ENCODE measurements around the gene SLC7A14.

Gene SLC7A14

DNA sequence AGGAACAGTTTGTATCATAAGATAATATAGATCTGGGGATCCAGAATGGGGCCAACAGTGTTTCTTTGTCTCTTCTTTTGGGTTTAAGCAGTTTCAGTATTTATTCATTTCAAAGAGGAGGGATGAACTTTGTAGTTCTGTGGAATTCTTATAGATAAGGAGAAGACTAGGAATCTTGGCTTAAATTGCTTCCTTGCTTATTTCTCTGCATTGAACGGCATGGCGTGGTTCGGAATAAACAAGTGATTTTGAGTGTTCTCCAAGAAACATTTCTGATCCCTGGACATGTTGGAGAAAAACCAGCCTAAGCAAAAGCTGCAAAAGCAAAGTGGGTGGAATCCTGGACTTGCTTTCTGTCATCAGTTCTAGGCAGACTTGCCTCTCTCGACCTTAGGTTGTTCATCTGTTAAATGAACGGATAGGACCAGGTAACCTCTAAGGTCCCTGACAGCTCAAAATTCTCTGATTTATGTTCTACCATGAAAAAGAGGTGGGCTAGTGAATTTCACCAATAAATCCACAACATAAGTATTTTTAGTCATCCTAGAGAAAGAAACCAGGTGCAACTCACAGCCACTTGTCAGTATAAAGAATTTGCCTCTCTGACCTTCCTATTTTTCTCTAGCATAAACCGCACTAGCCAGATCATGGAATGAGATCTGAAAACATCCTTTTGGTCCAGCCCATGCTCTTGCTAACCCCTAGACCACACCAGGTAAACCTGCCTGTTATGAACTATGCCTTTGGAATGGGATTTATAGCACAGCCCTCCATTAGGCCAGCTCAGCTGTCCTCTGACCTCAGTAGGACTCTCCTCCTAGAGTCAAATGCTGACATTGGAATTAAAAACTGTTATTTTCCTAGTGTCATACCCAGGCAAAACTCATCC, 88.4 kb downstream of the SLC7A14 start:
- DNase-seq (ENCODE audit: low read depth, low spot score): no peak

DNA sequence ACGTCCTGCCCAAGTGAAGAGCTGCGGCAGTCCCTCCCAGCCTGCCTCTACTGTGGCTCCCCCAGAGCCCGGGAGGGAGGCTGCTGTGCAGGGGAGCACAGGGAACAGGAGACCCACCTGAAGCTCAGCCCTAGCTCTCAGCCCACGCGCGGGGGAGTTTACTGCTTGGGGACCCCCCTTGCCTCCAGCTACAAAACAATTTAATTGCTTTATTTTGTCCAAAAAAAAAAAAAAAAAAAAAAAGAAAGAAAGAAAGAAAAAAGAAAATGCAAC, 89.1 kb downstream of the SLC7A14 start:
- no peak for DNase-seq (ENCODE audit: low read depth, low spot score)

DNA sequence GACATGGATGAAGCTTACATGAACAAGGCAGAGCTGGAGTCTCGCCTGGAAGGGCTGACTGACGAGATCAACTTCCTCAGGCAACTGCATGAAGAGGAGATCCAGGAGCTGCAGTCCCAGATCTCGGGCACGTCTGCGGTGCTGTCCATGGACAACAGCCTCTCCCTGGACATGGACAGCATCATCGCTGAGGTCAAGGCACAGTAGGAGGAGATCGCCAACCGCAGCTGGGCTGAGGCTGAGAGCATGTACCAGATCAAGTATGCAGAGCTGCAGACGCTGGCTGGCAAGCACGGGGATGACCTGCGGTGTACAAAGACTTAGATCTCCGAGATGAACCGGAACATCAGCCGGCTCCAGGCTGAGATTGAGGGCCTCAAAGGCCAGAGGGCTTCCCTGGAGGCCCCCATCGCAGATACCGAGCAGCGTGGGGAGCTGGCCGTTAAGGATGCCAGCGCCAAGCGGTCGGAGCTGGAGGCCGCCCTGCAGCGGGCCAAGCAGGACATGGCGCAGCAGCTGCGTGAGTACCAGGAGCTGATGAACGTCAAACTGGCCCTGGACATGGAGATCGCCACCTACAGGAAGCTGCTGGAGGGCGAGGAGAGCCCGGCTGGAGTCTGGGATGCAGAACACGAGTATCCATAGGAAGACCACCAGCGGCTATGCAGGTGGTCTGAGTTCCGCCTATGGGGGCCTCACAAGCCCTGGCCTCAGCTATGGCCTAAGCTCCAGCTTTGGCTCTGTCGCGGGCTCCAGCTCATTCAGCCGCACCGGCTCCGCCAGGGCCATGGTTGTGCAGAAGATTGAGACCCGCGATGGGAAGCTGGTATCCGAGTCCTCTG, 89.6 kb downstream of the SLC7A14 start:
- DNase-seq (ENCODE audit: low read depth, low spot score): no peak

DNA sequence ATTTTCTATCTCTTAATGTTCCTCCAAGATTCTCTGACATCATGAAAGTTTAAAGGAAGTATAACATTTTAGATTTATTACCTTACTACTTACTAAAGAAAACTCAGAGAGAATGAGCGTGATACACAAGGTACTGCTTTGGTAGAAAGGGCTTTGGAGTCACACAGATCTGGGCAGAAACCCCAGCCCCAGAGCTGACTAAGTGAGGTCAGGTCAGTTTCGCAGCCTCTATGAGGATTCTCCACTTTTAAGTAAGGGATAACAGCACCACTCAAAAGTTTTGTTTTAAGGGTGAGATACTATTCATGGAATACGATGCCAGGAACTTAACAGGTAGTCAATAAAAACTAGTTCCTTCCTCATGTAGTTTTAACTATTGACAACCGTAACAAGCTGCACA, 91.1 kb downstream of the SLC7A14 start:
- no peak for DNase-seq (ENCODE audit: low read depth, low spot score)

DNA sequence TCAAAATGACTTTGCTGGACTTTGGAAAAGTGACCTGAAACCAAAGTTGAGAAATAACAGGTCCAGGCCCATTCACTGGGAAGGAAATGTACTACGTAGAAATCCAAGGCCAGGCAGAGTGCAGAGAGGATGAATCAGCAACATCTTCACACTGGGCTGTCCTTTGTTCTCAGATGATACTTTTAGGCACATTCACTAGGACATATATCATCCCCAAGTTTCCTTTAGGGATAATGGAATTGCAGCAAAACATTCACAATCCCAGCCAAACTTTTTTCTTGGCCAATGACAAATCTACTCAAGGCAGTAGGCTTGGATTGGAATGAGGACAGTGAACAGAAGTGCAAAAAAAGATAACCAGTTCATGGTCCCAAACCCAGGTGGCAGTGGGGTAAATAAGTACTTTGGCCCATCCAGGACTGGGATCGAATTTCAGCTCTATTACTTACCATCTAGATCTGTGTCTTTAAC, 92.1 kb downstream of the SLC7A14 start:
- DNase-seq (ENCODE audit: low read depth, low spot score): no peak

DNA sequence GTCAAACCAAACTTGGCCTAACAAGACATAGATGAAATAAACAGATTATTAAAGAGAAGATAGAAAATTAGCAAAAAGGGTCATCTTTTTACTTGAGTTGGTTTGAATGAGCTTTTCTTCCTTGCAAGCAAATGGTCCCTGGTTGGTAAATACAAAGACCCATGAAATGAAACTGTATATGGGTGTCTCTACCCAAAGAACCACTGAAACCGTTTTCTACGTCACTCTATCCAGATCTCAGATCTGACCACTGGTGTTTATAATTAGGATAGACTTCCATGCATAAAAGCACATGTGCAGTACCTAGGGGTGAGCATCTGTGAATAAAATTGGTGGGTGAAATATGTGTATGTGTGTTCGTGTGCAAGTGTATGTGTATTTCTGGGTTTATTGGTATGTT, 94.0 kb downstream of the SLC7A14 start:
- DNase-seq (ENCODE audit: low read depth, low spot score): no peak

DNA sequence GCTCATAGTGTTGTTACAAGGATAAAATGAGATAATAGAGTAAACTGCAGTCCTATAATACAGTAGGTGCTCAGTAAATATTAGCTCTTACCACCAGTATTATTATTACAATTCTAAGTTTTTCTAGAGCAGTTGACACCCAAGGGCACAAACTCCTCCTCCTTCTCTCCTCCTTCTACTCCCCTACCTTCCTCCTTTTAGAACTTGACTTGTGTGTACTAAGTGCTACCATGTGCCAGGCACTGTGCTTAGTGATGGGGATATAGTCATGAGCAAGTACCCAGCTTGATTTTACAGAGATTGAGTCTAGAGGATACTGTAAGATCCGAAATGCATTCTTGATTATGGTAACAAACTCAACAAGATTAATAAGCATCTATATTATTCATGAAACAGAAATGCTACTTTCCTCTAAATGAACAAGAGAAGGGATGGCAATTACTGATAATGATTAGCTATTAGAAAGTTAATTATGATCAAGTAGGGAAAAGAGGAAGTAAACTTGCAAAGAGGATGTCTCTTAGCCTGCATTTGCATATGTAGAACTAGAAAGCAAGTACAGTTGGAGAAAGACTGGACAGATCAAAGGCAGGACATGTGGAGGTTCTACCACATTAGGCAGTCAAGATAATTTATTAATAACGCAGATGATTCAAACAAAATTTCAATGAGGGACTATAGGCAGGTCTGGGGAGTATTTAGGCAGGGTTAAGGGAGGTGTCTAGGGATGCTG, 94.9 kb downstream of the SLC7A14 start:
- no peak for DNase-seq (ENCODE audit: low read depth, low spot score)

DNA sequence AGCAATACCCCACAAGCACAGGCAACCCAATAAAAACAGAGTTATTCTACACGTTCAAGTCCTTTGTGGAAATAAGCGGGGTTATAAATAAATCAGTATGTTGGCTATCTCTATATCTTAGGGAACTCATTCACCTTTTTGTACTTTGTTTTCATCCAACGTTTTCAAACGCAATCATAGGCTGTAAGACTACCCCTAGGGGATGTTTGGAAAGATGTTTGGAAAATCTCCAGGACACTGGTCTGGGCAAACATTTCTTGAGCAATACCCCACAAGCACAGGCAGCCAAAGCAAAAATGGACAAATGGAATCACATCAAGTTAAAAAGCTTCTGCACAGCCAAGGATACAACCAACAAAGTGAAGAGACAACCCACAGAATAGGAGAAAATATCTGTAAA, 97.1 kb downstream of the SLC7A14 start:
- DNase-seq (ENCODE audit: low read depth, low spot score): no peak

DNA sequence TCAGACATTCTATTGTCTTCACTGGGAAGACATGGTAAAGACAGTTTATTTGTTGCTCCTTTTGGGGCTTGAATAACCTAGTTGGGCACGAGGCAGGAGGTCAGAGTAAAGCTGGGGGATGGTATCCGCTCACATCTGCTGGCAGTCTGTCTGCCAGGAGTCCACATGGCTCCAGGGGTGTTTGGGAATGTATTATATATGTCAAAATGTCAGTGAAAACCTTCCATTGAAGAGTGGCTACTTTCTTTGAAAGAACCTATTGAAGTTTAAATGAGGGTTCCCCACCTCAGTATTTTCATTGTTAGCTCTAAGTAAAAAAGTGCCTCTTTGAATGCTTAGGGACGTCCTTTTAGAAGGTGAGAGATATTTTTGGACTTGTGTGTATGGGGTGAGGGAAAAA, 98.8 kb downstream of the SLC7A14 start:
- no peak for DNase-seq (ENCODE audit: low read depth, low spot score)

DNA sequence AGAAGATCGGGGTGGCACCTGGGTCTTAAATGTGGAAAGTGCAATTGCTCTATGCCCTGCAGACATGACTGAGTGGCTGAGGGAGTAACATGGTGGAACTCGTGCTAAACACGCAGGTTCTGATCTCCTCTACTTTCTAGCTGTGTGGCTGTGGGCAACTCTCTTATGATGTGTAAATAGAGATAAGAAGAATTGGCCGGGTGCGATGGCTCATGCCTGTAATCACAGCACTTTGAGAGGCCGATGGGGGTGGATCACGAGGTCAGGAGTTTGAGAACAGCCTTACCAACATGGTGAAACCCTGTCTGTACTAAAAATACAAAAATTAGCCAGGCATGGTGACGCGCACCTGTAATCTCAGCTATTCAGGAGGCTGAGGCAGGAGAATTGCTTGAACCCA, 99.5 kb downstream of the SLC7A14 start:
- DNase-seq (ENCODE audit: low read depth, low spot score): no peak

DNA sequence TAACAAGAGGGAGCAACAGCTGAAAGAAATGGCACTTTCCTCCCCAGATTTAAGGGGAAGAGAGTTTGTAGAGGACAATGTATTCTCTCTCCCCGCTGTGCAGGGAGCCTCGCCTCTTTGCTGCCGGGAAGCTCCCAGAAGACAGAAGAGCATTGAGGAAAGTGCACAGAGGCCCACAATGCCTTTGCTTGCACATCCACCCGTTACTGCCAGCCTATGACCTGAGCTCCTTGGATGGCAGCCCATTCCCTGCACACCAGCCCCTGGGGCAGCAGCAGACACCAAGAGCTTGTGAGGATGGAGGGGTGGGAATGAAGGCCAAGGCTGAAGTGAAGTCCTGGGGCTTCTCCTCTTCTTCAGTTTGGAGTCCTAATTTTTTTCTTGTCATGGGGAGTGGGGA, 100.2 kb downstream of the SLC7A14 start:
- DNase-seq (ENCODE audit: low read depth, low spot score): no peak

DNA sequence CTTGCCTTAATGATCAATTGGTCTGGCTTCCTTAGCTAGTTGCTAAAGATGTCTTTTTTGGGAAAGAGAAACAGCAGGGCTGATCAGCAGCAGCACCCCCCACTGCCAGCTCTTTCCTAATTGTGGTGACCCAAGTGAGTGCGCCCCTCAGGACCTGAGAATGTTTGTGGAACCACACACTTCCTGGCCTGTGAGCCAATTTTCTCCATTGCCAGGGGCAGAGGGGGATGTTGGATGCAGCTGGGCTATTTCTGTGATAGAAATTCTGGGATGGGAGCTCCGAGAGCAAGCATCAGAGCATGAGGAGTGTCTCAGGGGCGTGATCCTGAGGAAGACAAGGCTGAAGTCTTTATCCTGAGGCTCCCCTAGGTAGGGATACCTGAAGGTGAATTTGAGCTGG, 100.6 kb downstream of the SLC7A14 start:
- no peak for DNase-seq (ENCODE audit: low read depth, low spot score)

DNA sequence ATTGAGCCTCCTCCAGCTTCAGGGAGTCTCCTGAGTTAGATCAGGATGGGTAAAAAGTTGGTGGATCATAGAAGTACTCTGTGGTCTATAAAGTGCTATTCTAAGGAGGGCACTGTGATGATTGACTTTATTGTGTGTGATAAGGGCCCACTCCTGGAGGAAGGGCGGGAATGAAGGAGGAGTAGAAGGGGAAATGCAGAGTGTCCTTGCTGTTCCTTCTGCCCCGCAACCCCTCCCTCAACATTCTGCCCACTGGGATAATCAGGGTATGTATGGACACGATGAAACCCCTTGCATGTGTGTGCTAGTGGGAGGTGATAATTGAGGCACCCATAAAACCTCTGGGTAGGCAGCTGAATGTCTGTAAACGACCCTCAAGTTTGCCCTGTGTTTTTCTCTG, 101.0 kb downstream of the SLC7A14 start:
- no peak for DNase-seq (ENCODE audit: low read depth, low spot score)

DNA sequence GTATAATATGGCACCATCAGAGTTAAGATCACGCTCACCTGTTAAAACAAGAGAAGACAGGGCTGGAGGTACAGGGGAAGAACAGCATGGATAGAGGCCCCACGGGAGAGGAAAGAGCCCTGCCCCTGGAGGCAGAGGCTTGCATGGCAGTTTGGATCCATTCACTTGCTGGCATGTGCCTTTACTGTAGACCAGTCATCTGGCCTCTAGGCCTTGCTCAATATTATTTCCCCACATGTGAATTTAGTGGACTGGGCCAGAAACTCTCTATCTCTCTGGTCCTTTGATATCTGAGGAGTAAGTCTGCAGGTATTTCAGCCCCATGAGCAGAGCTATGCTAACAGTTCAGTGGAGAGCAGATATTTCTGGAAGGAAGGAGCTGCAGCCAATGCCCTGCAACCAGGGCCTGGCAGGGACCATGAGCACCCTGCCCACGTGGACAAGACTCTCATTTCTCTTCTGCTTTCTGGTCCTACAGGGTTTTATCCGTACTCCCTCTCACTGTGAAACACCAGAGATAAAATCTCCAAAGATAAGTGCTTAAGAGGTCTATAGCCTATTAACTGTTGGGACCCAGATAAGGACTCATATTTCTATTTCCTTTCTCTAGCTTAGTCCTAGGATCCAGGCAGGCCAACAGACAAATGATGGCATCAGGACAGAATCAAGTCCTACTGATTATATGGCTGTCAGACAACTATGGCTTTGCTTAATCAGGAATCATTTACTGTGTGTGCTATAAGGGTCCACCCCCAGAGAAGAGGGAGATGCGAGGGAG, 102.2 kb downstream of the SLC7A14 start:
- no peak for DNase-seq (ENCODE audit: low read depth, low spot score)

DNA sequence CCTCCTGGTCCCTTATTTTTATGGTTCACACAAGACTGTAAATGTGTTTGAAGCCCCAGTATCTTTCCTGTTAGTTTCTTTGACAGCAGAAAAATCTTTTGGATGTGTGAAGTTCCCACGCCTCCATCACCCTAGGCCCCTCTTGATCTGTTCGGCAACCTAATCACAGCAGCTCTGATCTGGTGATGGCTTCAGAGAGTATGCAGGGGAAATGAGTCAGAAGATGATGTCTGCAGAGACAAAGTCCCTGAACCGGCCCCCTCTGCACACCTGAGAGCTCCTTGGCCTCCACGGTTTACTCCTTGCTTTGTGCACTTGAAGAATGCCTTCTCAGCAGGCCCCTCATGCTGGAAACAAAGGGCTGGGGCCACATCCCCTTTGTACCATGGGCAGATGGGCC, 103.7 kb downstream of the SLC7A14 start:
- DNase-seq (ENCODE audit: low read depth, low spot score): no peak

DNA sequence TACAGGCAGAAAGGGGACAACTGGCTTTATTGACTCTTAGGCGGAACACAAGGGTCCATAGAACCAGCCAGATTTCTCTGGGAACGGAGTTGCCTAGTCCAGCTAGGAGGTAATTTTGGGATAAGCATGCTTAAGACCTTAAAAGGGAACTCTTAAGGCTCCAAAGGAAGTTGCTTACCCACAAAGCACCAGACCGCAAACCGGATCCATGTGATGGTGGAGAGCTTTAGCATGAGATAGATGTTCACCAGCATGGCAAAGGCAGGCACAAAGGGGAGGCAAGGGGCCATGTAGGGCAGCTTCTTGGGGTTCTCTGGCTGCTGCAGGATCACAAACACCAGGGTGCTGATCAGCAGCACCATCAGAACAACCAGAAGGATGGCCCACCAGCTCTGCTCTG, 105.8 kb downstream of the SLC7A14 start:
- no peak for DNase-seq (ENCODE audit: low read depth, low spot score)

DNA sequence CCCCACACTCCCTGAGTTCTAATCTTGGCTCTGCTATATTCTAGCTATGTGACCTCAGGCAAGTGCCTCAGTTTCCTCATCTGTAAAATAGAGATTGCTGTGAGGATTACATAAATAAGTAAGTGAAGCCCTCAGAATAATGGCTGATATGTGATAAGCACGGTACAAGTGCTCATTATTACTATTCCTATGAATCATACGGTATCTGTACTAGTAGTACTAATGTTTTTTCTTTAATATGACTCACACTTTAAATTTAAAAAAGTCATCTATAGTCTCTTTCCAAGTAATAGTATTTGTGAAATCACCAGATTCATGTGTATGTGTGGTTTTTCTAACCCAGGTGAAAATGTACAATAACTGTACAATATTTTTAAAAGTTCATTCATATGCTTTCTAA, 108.5 kb downstream of the SLC7A14 start:
- DNase-seq (ENCODE audit: low read depth, low spot score): no peak

DNA sequence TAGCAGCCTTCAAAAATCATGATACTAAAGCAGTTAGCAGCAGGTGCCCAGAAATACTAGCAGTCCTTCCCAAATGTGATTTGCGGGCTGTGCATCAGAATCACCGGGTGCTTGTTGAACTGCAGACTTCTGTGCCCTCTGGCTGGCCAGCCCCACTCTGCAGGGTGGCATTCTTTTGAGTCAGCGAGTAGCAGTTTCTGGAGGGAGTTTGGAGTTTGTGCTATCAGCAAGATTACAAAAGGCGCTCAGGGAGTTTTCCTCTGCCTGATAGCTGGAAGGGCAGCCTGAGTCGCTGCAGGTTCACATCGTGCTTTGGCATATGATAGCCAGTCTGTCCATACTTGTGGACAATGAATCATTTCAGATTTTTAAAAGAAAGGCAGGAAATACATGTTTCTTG, 109.6 kb downstream of the SLC7A14 start:
- no peak for DNase-seq (ENCODE audit: low read depth, low spot score)

DNA sequence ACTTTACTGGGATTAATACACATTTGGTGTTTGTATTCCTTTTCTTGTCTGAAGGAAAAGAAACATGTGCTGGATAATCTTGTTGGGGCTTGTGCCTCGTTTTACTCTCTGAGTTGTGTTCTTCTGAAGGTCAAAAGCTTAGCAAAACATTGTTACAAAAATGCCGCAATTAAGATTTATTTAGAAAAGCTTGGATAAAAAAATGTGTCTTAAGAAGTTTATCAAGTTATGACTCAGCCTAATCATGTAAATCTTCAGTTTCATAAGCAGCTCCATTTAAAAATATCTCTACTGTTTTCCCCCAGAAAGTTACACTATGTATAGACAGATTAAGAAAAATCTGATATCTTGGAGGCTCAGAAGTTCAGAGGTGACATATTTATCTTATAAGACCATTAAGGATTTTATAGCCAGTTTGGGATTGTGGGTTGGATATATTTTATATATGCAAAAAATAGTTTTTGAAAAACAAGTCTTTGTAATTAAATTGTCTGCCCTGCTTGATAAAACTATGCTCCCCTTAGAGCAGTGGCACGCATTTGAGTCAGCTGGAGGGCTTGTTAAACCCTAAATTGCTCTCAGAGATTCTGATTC, 110.7 kb downstream of the SLC7A14 start:
- DNase-seq (ENCODE audit: low read depth, low spot score): no peak

DNA sequence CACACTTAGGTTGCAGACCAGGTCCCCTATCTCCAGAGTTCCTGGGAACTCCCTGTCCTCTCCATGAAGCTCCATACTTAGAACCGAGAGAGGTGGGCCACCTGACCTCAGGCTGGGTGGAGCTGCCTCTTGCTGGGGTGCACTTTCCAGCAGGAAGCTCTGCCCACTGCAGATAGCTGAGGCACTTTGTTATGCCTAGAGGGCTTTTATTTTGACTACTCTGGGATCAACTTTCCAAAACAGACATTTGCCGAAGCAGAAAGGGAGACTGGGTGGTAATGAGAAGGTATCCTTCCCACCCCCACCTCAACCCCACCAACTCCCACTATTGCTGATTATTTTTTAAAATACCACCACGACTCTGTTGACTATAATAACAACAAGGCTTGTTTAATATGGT, 112.5 kb downstream of the SLC7A14 start:
- DNase-seq (ENCODE audit: low read depth, low spot score): no peak

DNA sequence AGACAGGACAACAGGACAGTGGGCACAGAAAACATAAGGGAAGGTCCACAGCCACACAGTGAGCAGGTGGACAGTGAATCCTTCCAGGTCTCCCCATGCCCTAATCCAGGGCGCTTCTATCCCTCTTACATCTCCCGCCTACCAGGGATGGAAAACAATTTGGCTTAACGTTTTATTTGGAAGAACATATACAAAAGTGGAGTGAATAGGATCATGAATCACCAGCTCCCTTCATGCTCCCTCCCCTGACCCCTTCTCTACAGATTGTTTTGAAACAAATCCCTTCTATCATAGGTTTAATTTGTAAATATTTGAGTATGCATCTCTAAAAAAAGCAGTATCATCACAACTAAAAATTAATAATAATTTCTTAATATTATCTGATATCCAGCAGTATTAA, 114.7 kb downstream of the SLC7A14 start:
- DNase-seq (ENCODE audit: low read depth, low spot score): no peak

Data from activated CD4-positive, CD25-positive, alpha-beta regulatory T cell treated with anti-CD3 and anti-CD28 coated beads, Interleukin-2, amount 50 U/mL, for 16 hours (primary cell).